Measurements from ENCODE around the gene MACROD1. TPM values are rescaled to one million over a fixed set of nuclear protein-coding genes. Genes with fewer than 3 reads are reported as not detected.

MACROD1 gene
- total RNA-seq, 2 donors from 2014 or later = 3.9 to 7.5 TPM

DNA sequence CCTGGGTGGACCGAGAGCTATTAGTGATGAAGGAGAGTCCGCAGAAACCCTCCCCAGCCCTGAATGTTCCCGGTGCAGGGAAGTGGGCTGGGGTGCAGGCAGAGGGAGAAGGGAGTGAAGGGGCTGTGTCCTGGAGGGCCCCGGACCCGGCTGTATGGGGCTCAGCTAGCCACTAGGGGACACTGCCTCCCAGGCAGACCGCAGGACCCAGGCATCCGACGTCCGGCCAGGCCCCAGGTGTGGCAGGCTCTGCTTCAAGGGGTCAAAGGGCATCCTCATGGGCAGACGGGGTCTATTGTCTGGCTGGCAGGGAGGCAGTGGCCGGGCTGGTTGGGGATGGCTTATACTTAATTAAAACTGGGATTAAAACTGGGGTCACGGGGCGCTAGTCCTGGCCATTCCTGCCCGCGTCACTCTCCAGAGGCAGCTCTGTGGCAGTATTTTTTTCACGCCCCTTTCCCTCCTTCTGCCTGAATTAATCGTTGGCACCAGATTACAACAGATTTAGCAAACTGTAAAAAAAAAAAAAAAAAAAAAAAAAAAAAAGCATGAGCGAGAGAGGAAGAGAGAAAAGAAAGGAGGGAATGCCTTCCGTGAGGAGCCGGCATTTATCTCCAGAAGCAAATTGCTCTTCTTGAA is 125.1 kb downstream of the MACROD1 start:
- no peaks in the 10 kb centered on the region for H3K9me3 ChIP-seq (ENCODE audit: control insufficient read depth, low read length, poor library complexity, severe bottlenecking)
- Mint-ChIP-seq H3K36me3 (ENCODE audit: low read depth) (no peaks in the 10 kb centered on the region), H3K4me1 (peaks cover 2% of the 10 kb centered on the region), H3K4me3 (peak overlapping the region; percentile 57), H3K27me3 (peaks cover 25% of the 10 kb centered on the region), H3K27ac (no peak overlapping the region)
- ATAC-seq (no peak), DNase-seq (no peak)

DNA sequence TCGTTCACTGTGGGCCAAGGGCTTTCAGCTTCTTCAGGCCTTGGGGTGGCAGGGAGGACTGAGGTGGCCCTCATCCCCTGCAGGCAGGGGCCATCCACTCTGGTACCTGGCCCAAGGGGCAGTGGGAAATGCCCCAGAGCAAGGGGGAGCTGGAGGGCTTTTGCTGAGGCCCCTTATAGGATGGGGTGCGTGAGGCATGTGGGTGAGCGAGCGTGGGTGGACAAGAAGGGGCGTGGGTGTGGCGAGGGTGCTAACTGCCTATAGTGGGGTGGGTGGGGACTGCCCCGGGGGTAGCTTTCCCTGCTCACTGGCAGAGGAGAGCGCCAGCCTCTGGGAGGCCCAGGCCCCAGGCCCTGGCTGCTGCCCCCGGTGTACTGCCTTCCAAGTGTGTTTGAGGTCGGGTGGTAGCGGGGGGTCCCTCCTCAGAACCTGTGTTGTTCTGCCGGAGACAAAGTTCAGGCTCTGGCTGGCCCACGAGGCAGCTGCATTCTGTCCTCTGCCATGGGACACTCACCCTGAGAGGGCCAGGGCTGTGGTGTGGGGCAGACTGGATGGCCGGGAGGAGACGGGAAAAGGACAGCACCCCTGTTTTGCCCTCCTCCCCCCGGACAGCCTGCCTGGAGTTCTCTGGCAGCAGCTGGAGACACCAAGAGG is 126.8 kb downstream of the MACROD1 start:
- Mint-ChIP-seq H3K27me3 (peaks cover 37% of the 10 kb centered on the region), H3K4me3 (no peak overlapping the region), H3K36me3 (ENCODE audit: low read depth) (no peaks in the 10 kb centered on the region), H3K27ac (no peak overlapping the region), H3K4me1 (peaks cover 8% of the 10 kb centered on the region)
- DNase-seq (no peak), ATAC-seq (no peak)
- H3K9me3 ChIP-seq (ENCODE audit: control insufficient read depth, low read length, poor library complexity, severe bottlenecking) = no peaks in the 10 kb centered on the region

DNA sequence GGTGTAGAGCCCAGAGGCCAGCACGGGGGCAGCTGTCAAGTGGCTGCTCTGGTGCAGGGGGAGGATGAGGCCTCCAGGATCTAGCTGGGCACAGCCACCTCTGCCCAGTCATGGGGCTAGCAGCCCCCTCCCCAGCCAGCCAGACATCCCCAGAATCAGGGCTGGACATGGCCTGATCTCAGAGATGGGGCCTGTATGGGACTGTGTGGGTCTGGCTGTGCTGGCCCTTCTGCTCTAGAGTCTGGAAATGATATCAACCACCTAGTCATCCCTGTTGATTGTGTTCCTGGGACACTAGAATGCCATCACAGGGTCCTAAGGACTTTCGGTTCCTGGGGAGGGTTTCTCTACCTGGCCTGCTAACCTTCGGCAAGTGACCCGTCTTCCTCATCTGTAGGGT is 127.4 kb downstream of the MACROD1 start:
- DNase-seq (no peak), ATAC-seq (no peak)
- no peak overlapping the region for H3K27ac Mint-ChIP-seq
- H3K4me3 Mint-ChIP-seq = no peak overlapping the region
- H3K4me1 Mint-ChIP-seq = peaks cover 10% of the 10 kb centered on the region
- H3K27me3 Mint-ChIP-seq = peaks cover 41% of the 10 kb centered on the region
- no peaks in the 10 kb centered on the region for H3K9me3 ChIP-seq (ENCODE audit: control insufficient read depth, low read length, poor library complexity, severe bottlenecking)
- no peaks in the 10 kb centered on the region for H3K36me3 Mint-ChIP-seq (ENCODE audit: low read depth)

DNA sequence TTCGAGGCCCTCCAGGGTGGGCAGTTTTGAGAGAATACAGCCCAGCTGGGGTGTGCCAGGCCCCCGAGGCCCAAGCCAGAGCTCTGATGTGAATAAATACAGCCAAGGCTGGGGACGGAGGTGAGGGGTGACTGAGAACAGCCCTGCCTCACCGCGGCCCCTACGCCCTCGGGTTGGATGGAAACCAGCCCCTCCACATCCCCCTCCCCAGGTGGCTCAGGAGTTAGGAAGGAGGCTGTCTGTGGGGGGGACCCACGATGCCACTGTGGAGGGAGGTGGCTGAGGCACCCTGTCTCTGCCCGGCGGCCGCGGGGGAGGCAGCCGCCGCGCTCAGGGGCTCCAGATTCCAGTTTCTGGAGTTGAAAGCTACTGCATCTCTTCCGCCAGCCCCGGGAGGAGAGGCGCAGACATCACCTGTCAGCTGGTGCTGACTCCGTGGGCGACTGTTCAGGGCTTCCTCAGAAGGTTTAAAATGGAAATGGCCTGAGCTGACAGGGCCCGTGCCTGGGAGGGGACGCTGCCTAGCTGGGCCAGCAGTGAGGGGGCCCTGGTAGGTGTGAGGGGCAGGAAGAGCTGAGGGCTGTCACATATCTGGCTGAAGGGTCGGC is 128.8 kb downstream of the MACROD1 start:
- peaks cover 48% of the 10 kb centered on the region for H3K27me3 Mint-ChIP-seq
- DNase-seq (no peak), ATAC-seq (no peak)
- H3K4me3 Mint-ChIP-seq = no peak overlapping the region
- no peak overlapping the region for H3K27ac Mint-ChIP-seq
- peaks cover 10% of the 10 kb centered on the region for H3K4me1 Mint-ChIP-seq
- H3K9me3 ChIP-seq (ENCODE audit: control insufficient read depth, low read length, poor library complexity, severe bottlenecking) = no peaks in the 10 kb centered on the region
- H3K36me3 Mint-ChIP-seq (ENCODE audit: low read depth) = no peaks in the 10 kb centered on the region

DNA sequence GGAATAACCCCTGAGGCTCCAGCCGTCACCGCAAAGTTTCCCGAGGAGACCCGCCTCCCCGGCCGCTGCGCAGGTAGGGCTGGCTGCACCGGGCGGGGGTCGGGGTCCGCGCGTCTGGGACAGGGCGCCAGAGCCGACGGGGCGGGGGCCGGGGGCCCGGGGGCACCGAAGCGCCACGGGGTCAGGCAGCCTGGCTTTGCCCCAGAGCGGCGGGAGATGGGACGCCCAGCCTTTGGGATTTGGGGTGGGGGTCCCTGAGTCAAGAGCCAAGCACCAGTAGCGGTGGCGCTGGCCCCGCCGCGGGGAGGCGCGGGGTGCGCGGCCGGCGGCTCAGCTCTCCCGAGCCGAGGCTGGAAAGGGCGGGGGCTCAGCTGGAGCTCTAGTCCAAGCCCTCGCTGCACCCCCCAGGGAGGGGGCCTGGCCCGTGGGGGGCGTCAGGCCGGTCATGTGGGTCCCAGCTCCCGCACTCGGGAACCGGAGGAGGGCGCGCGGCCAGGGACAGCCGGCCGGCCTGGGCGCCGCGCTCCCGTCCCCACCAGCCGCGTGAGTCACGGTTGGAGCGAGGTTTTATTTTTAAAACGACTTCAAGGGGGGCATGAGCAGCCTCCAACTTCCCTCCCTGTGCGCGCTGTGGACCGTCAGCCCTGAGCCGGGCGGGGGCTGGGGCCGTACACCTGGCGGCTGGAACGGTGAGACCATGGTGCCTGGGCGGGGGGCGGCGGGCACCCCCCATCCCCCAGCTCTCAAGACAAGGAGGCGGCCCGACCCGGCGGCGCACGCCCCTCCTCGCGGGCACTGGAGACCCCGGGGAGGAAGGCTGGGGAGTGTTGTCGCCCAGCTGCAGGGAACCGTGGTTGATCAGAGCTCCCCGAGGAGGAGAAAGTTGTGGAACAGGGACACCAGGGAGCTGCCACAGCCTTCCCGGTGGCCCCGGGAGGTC is 129.6 kb downstream of the MACROD1 start:
- peaks cover 10% of the 10 kb centered on the region for H3K4me1 Mint-ChIP-seq
- ATAC-seq (no peak), DNase-seq (no peak)
- H3K36me3 Mint-ChIP-seq (ENCODE audit: low read depth) = no peaks in the 10 kb centered on the region
- no peaks in the 10 kb centered on the region for H3K9me3 ChIP-seq (ENCODE audit: control insufficient read depth, low read length, poor library complexity, severe bottlenecking)
- H3K27me3 Mint-ChIP-seq = peaks cover 48% of the 10 kb centered on the region
- no peak overlapping the region for H3K27ac Mint-ChIP-seq
- H3K4me3 Mint-ChIP-seq = no peak overlapping the region

DNA sequence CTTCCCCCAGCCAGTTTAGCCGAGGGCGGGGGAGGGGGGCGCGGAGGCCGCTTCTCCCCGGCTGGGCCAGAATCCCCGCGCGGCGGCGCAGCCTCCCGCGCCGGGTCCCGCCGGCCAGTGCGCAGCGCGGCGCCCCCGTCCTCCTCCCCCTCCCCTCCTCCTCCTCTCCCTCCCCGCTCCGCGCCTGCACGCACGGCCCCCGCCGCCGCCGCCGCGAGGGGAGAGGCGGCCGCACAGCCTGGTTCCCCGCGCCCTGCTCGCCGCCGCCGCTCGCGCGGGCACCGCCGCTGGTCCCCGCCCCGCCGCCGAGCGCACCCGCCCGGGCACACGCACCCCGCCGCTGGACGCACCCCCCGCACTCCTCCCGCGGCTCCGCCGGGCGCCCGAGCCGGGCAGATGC is 130.3 kb downstream of the MACROD1 start, which contains the start of gene FLRT1:
FLRT1 (plus strand) TSS at position 356 of the 400 bp plus-strand sequence. CDS start 80,337 bp downstream, outside the sequence.
- peak within 1 kb of the TSS; percentile 85 for H3K4me3 Mint-ChIP-seq
- no peak within 1 kb of the TSS for H3K27ac Mint-ChIP-seq
- H3K4me1 Mint-ChIP-seq = peaks cover 10% of the 10 kb centered on the region
- peaks cover 47% of the 10 kb centered on the region for H3K27me3 Mint-ChIP-seq
- H3K36me3 Mint-ChIP-seq (ENCODE audit: low read depth) = no peaks in the 10 kb centered on the region
- no peaks in the 10 kb centered on the region for H3K9me3 ChIP-seq (ENCODE audit: control insufficient read depth, low read length, poor library complexity, severe bottlenecking)
- no peak for ATAC-seq
- DNase-seq = no peak

DNA sequence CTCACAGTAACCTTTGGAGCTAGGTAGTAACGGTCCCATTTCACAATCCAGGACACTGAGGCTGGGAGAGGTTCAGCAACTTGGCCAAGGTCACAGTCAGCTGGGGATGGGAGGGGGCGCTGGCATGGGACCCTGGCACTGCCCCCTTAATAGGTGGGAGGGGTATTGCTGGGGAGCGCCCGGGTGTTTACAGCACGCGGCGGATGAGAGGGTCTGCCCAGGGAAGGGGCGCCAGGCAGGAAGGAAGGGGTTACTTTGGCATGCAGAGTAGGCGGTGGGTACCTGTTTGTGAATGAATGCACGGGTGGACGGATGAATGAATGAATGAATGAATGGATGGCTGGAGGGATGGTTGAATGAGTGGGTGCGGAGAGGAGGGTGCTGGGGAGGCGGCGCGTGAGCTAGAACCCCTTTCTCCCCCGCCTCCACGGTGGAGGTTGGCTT is 130.8 kb downstream of the MACROD1 start:
- ATAC-seq (no peak), DNase-seq (no peak)
- Mint-ChIP-seq H3K36me3 (ENCODE audit: low read depth) (no peaks in the 10 kb centered on the region), H3K27ac (no peak overlapping the region), H3K4me3 (peak overlapping the region; percentile 85), H3K4me1 (peaks cover 14% of the 10 kb centered on the region), H3K27me3 (peaks cover 47% of the 10 kb centered on the region)
- H3K9me3 ChIP-seq (ENCODE audit: control insufficient read depth, low read length, poor library complexity, severe bottlenecking) = no peaks in the 10 kb centered on the region

DNA sequence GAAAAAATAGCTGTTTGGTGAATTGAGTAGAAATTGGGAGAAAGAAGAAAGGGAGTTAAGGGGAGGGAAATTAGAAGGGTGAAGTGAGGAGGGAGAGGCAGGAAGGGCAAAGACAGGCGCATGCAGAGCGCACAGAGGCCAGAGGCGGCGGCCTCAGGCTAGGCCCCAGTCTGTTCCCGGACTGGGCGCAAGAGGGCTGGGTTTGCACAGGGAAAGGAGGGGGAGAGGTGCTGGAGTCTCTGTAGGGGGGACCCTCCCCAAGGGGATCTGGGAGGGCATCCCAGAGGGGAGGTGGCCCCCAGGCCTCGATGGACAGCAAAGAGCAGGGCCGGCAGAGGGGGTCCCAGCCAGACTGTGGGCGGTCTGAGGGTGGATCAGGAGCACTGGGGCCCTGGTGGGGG is 131.5 kb downstream of the MACROD1 start:
- Mint-ChIP-seq H3K4me3 (peak overlapping the region; percentile 85), H3K36me3 (ENCODE audit: low read depth) (no peaks in the 10 kb centered on the region), H3K27ac (no peak overlapping the region), H3K27me3 (peaks cover 49% of the 10 kb centered on the region), H3K4me1 (peaks cover 13% of the 10 kb centered on the region)
- no peaks in the 10 kb centered on the region for H3K9me3 ChIP-seq (ENCODE audit: control insufficient read depth, low read length, poor library complexity, severe bottlenecking)
- DNase-seq (no peak), ATAC-seq (no peak)

DNA sequence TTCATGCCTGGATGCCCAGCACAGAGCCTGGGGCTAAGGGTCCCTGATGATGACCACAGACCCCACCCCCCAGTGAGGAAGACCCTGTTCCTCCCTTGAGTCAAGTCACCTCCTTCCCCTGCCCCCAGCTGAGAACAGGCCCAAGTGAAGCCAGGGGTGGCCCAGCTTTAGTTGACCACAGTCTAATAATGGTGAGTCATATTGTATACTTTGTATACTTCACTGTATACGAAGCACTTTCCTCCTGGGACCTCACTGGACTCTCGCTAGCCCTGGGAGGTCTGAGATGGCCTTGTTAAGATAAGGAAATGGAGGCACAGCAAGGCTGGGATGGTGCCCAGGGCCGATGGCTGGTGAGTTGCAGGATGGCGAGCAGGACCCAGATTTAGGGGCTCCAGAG is 133.9 kb downstream of the MACROD1 start:
- no peak overlapping the region for H3K4me3 Mint-ChIP-seq
- H3K27me3 Mint-ChIP-seq = peaks cover 42% of the 10 kb centered on the region
- no peak overlapping the region for H3K27ac Mint-ChIP-seq
- H3K4me1 Mint-ChIP-seq = peaks cover 16% of the 10 kb centered on the region
- H3K9me3 ChIP-seq (ENCODE audit: control insufficient read depth, low read length, poor library complexity, severe bottlenecking) = no peaks in the 10 kb centered on the region
- ATAC-seq (no peak), DNase-seq (no peak)
- H3K36me3 Mint-ChIP-seq (ENCODE audit: low read depth) = no peaks in the 10 kb centered on the region

DNA sequence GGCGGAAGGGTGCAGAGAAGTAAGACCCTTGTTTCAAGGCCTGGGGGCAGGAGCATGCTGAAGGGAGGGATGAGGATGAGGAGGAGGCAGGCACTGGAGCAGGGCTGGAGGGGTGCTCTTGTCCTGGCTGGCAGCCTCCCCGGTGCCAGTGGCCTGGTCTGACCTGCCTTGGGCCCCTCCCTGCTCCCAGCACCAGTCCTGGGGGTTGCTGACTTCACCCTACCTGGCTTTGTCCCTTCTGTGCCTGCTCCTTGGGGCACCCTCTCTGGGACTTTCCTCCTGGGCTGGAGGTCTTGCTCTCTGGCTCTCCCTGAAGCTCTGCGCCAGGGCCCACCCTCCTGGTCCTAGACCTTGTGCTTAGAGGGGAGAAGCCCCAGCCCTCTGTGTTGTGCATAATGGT is 134.9 kb downstream of the MACROD1 start:
- Mint-ChIP-seq H3K4me3 (no peak overlapping the region), H3K27me3 (peaks cover 49% of the 10 kb centered on the region), H3K4me1 (peaks cover 18% of the 10 kb centered on the region), H3K36me3 (ENCODE audit: low read depth) (peaks cover 3% of the 10 kb centered on the region), H3K27ac (no peak overlapping the region)
- ATAC-seq = no peak
- DNase-seq = no peak
- no peaks in the 10 kb centered on the region for H3K9me3 ChIP-seq (ENCODE audit: control insufficient read depth, low read length, poor library complexity, severe bottlenecking)

DNA sequence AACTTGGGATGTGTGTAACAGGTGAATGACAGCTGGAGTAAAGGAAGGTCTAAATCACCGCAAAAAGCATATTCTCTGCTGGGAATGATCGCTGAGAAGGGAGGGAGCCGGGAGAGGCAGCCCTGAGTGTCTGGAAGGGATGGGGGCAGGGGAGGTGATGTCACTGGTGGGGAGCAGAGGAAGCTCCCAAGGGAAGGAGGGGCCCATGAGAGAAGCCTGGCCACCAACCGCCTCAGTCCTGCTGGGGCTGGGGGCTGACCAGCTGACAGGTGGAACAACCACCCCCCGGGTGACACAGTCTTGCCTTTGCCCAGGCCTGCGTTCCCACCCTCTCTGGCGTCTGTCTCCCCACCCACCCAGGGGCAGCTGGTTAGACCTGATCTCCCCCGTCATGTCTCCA is 136.1 kb downstream of the MACROD1 start:
- ATAC-seq (no peak), DNase-seq (no peak)
- H3K27me3 Mint-ChIP-seq = peaks cover 44% of the 10 kb centered on the region

DNA sequence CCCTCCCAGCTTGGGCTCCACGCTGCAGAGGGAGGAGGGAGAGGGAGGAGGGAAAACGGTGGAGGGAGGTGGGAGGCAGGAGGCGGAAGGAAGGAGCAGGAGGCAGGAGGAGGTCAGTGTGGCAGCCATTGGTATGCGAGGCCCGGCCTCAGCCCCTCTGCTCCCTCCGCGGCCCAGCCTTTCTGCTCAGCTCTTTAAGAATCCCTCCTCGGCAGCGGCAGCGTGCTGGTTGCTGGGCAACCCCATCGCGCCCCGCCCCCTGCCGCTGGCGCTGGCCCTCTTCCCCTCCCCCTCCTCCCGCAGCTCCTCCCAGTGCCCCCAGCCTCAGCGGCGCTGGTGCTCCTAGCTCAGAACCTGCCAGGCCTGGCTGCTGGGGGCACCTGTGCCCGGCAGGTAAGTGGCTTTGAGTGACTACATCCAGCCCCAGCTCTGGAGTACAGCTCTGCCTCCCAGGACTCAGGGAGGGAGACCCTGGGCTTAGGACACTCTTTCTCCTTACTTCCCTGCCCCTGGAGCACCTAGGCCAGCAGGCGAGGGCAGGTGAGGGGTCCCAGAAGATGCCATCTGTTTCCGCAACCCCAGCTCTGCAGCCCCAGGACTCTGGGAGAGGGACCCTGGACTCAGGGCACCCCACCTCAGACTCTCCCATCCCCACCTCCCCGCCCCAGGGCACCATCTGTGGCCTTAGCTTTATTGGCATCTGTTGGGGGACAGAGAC is 137.4 kb downstream of the MACROD1 start:
- H3K9me3 ChIP-seq (ENCODE audit: control insufficient read depth, low read length, poor library complexity, severe bottlenecking) = no peaks in the 10 kb centered on the region
- peaks cover 3% of the 10 kb centered on the region for H3K36me3 Mint-ChIP-seq (ENCODE audit: low read depth)
- DNase-seq = no peak
- no peak overlapping the region for H3K4me3 Mint-ChIP-seq
- peaks cover 34% of the 10 kb centered on the region for H3K27me3 Mint-ChIP-seq
- H3K27ac Mint-ChIP-seq = no peak overlapping the region
- peaks cover 10% of the 10 kb centered on the region for H3K4me1 Mint-ChIP-seq
- no peak for ATAC-seq

More for the DNA sequence above, 136.1 kb downstream of the MACROD1 start:
- Mint-ChIP-seq H3K27ac (no peak overlapping the region), H3K4me3 (no peak overlapping the region), H3K36me3 (ENCODE audit: low read depth) (peaks cover 3% of the 10 kb centered on the region), H3K4me1 (peaks cover 14% of the 10 kb centered on the region)
- H3K9me3 ChIP-seq (ENCODE audit: control insufficient read depth, low read length, poor library complexity, severe bottlenecking) = no peaks in the 10 kb centered on the region
